NCI-H345 treated with DMSO at 0.1 percent for 48 hours (cell line): ENCODE results near the gene RNF114.
A peak's percentile ranks its signal among the peaks of the same experiment; 100 is the strongest.
"Not testable (repeated sequence)": the region's sequence is repeated elsewhere in the genome, so short reads cannot be mapped to it uniquely, and the experiment has no call there.

Experiments
- DNase-seq: peaks from one replicate; lab custom pipeline; 2025; ENCODE audit not compliant: unreplicated experiment; lab: John Stamatoyannopoulos, UW

The RNF114 gene

DNA sequence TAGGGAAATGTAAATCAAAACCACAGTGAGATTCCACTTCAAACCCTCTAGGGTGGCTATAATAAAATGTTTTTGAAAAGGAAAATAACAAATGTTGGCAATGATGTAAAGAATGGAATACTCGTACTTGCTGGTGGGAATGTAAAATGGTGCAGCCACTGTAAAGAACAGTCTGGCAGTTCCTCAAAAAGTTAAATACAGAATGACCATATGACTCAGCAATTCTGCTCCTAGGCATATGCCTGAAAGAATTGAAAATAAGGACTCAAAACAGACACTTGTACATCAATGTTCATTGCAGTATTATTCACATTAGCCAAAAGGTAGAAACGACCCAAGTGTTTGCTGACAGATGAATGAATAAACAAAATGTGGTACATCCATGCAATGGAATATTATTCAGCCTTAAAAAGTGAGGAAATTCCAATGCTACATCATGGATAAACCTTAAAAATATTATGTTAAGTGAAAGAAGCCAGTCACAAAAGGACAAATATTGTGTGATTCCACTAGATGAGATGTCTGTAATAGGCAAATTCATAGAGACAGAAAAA, 10.2 kb upstream of the RNF114 start:
- no peak for DNase-seq

DNA sequence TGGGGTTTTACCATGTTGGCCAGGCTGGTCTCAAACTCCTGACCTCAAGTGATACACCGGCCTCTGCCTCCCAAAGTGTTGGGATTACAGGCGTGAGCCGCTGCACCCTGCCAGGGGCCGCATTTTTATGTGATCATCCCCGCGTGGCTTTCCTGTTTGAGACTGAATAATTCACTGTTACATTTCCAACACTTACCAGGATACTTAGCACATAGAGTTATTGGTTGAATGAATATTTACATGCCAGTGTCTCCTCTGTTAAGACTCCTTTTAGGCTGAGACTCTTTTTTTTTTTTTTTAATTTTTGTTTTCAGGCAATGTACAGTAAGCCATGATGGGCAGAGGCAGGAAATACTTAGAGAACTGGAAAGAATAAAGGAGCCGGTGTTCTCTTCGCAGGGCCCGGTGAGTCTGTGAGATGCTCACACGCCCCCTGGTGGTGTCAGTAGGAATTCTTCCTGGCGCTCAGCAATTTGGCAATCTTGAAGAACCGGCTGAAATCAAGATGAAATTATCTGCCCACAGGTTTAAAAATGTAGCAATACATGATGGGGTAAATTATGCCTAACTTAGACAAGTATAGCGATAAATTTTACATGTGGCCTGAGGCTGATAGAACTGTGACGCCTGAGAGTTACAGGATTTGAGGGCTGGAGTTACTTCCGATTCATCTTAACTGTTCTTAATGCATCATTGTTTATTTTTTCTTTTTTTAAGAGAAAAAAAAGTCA, 7.6 kb upstream of the RNF114 start:
- DNase-seq, result peak; percentile 78

DNA sequence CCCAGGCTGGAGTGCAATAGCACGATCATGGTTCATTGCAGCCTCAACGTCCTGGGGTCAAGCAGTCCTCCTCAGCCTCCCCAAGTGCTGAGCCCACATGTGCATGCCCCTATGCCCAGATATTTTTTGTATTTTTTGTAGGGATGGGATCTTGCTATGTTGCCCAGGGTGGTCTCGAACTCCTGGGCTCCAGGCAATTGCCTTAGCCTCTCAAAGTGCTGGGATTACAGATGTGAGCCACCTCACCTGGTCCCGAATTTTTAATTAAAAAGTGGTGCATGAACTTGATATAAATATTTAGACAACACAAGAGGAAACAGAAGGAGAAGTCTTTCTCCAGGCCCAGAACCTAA, 7.1 kb upstream of the RNF114 start:
- no peak for DNase-seq

DNA sequence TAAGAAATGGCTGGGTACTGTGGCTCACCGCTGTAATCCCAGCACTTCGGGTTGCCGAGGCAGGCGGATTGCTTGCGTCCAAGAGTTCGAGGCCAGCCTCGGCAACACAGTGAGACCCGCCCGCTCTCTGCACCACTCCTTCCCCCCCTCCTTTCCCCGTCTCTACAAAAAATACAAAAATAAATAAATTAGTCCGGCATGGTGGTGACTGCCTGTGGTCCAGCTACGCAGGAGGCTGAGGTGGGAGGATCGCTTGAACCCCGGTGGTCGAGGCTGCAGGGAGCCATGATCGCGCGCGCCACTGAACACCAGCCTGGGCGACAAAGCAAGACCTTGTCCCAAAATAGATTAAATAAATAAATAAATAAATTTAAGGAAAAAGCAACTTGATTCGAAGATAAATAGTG, 448 bp upstream of the RNF114 start:
- no peak for DNase-seq

DNA sequence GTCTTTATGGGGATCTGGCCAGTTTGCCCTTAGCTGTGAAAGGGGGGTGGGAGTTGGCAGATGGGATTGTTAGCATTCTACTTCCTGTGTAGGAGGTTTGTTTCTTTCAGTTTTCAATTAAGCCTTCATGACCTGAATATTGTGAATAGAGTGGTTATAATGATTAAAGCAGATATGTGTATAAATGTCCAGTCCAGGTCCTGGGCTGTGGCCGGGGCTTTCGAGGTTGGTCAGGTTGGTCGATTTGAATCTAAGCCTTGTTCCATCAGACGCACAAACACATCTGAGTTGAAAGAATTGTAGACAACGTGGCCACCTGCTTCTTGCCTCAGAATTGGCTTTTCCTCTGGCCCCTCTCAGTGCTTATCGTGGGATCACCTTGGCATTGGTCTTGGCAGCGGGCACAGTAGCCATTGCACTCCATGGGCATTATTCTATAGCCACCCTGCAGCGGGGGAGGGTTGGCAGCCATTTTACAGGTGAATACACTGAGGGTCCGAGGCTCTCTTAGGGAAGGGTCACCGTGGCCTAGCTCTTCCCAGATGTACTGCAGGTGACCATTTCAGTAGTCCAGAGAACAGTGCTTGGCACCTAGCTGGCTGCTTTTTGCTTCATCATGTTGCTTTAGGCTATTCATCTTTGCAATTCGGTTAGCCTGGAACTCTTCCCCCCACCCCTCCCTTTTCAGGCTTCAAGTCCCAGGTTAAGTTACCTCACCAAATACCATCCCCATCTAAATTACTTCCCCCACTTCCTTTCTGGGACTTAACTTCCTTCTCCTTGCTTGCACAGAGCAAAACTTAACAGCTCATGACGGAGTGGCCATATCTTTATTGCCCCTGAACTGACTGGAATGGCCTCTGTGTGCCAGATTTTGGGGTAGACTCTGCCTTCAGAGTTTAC, 1.1 kb downstream of the RNF114 start:
- no peak for DNase-seq

DNA sequence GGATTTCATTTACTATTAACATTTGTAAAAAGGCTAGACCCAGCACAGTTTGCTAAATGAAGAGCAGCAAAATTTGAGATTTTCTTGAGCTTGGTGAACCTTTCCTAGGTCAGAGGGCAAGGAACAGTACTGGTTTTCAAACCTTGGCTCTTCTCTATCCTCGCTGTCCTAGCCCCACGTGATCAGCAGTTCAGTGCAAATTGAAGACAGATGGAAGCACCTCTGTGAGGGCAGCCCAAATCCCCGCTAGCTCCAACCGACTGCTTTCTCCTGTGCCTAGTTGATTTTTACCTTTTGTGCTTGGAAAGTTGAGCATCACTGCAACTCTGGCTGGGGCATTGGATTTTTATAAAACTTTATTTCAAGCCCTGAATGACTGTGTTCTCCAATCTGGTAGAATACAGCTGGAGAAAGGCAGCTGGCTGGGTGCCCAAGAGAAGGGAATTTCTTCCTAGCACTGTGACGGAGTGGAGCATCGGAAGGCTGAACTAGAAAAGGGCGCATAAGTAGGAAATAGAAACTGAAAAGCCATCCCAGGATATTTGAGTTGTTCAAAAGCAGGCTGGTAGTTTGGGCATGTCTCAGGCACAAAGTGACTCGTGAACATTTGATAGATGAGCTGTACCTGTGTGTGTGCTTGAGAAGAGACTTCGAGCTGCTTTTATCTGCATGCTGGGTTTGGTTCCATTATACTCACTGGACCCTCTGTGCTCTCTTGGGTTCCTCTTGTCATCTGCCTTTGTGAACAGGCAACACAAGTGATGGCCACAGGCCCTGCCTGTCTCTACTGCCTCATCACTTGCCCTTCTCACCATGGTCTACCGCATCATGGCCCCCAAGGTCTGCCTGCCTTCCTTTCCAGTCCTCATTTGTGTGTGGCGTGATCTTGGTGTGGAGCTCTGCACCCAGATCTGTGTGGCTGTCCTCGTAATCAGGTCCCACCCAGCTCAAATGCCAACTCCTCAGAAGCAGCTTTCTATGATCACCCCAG, 2.3 kb downstream of the RNF114 start:
- no peak for DNase-seq

DNA sequence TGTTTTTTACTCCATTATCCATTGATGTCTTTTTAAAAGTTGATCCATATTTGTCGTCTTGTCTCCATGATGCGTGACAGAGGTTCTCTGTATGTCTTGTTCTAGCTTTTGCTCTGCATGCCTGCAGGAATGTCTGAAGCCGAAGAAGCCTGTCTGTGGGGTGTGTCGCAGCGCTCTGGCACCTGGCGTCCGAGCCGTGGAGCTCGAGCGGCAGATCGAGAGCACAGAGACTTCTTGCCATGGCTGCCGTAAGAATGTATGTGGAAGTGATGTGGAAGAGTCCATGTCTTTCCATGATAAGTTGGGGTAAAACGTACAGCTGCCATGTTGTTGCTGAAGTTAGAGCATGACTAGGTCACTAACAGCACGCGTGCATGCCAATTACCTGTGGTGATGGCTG, 5.3 kb downstream of the RNF114 start:
- DNase-seq, result no peak

DNA sequence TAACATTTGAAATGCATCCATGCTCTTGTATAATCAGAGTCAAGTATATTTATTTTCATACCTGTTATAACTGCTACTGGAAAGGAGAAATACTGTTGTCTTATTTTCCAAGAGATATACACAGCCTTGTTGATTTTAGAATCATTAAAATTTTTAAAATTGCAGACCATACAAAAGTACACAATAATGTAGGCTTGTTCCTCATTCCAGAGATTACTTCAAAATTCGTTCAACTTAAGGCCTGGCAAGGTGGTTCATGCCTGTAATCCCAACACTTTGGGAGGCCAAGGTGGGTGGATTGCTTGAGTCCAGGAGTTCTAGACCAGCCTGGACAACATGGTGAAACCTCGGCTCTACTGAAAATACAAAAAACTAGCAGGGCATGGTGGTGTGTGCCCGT, 6.1 kb downstream of the RNF114 start:
- no peak for DNase-seq

DNA sequence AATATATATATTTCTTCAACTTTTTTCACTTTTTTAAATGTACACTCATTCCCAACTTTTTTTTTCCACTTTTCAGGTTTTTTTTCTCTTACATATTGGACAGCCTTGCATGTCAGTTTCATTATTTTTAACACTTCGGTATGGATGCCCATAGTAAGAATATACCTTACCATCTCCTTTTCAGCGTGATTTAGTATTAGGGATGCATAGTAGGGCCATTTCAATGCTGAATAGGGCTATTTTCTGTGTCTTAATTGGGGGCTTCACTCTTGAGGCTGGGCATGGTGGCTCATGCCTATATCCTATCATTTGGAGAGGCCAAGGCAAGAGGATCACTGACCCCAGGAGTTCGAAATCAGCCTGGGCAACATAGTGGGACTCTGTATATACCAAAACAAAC, 6.7 kb downstream of the RNF114 start:
- no peak for DNase-seq

DNA sequence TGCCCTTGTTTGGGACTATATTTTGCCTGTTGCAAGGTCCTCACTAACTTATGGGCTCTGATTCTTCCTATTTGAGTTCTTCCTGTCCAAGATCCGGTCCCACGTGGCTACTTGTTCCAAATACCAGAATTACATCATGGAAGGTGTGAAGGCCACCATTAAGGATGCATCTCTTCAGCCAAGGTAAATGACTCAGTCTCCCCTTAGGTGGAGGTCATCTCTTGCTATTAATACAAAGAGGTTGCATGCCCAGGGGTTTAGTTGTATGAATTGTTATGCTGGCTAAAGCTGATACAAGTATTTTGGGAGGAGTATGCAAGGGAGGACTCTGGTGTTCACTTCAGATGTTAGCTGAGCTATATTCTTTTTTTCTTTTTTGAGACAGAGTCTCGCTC, 9.1 kb downstream of the RNF114 start:
- no peak for DNase-seq

DNA sequence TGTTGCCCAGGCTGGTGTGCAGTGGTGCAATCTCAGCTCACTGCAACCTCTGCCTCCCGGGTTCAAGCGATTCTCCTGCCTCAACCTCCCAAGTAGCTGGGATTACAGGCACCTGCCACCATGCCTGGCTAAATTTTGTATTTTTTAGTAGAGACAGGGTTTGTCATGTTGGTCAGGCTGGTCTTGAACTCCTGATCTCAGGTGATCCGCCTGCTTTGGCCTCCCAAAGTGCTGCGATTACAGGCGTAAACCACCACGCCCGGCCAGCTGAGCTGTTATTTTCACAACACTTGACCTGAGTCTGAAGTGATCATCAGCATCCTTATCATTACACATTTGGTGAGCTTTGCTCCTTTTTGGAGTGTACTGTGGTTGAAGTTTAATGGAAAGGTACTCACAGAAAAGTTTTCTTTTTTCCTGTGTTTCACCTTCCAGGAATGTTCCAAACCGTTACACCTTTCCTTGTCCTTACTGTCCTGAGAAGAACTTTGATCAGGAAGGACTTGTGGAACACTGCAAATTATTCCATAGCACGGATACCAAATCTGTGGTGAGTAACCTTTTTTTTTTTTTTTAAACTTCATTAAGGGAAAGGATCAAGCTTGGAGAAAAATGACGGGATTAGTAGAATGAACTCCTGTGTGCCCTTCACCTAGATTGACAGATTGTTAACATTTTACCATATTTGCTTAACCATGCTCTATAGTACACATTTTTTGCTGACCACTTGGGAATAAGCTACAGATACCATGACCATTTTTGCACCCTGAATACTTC, 9.7 kb downstream of the RNF114 start:
- DNase-seq, result no peak

DNA sequence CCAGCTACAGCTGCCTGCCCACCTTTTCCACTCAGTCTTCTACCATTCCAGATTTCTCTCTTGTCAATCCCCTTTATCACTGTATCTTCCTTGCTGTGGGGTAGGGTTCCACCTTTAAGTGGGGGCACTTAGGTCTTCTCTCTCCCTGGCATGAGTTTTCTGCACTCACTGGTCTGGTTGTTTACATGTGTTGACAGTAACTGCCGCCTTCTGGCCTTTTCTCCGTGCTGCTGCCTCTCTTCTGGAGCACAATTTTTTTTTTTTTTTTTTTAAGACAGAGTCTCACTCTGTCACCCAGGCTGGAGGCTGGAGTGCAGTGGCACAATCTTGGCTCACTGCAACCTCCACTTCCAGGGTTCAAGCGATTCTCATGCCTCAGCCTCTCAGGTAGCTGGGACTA, 12.0 kb downstream of the RNF114 start:
- no peak for DNase-seq

DNA sequence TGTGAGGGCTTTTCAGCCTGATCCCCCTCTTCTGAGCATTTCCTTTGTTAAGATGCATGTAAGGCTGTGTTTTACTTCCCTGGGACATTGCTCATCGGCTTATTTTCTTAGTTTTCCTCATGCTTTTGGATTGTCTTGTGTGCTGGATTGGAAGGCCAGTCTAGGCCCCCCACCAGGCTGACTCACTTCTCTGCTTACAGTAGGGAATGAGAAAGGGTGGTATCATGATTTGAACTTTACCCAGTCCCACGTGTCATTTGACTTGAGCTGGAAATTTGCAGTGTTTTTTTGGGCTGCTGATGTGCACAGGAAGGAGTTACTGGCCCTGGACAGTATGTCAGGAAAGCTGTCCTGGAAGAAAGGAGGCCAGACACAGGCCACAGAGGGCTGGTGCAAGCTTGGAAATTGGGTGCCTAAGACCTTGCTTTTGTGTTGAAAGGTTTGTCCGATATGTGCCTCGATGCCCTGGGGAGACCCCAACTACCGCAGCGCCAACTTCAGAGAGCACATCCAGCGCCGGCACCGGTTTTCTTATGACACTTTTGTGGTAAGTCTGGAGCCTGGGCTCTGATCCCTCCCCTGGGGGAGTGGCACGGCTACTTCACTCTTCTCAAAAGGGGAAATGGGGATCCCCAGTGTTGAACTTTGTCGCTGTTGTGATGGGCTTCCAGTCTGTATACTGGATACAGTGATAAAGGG, 12.8 kb downstream of the RNF114 start:
- DNase-seq, result no peak

DNA sequence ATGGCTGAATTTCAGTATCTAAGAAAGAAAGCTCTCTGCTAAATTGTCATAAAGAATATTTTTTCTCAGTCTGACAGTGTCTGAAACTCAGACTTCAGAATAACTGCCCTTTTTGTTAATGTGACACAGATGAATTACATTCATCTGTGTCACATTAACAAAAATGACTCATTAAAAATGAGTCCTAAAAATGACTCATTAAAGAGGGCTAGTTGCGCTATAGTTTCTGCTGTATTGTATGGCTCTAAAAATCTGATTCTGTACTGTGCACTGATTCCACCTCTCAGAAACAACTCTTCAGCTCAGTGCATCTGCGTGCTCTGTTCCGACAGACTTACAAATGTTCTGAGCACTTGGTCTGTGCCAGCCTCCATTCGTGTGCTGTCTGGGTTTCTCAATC, 15.0 kb downstream of the RNF114 start:
- DNase-seq, result no peak

DNA sequence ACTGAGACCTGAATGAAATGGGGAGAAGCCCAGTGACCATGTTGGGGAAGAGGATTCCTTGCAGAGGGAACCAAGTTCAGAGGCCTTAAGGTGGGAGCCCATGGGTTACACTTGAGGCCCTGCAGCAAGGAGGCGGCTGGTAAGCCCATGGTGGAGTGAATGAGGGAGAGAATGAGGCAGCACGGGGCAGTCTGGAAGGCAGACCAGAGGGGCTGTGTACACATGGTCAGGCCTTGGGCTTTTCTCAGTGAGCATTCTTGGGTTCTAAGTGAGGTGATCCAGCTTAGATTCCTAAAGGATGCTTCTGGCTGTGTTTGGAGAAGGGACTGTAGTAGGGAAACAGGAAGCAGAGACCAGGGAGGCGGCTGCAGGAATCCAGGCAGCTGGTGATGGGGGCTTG, 19.0 kb downstream of the RNF114 start:
- DNase-seq, result no peak

DNA sequence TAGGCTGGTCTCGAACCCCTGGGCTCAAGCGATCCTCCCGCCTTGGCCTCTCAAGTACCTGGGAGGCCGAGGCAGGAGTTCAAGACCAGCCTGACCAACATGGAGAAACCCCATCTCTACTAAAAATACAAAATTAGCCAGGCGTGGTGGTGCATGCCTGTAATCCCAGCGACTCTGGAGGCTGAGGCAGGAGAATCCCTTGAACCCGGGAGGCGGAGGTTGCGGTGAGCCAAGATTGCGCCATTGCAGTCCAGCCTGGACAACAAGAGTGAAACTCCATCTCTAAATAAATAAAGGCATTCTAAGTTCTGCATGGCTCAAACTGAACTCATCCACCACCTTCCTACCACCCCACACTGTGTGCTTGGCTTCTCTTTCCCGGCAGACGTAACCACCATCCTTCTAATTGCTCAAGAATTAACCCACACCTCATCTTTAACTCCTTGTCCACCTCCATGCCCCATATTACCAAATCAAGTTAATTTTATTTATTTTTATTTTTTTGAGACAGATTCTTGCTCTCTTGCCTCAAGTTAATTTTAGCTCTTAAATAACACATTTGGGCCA, 19.7 kb downstream of the RNF114 start:
- not testable (repeated sequence) for DNase-seq

DNA sequence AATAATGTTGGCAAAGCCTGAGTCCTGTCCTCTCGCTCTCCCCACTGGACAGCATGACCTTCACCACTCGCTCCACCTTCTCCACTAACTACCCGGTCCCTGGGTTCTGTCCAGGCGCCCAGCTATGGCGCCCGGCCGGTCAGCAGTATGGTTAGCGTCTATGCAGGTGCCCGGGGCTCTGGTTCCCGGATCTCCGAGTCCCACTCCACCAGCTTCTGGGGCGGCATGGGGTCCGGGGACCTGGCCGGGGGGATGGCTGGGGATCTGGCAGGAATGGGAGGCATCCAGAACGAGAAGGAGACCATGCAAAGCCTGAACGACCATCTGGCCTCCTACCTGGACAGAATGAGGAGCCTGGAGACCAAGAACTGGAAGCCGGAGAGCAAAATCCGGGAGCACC, 20.5 kb downstream of the RNF114 start:
- DNase-seq, result no peak

DNA sequence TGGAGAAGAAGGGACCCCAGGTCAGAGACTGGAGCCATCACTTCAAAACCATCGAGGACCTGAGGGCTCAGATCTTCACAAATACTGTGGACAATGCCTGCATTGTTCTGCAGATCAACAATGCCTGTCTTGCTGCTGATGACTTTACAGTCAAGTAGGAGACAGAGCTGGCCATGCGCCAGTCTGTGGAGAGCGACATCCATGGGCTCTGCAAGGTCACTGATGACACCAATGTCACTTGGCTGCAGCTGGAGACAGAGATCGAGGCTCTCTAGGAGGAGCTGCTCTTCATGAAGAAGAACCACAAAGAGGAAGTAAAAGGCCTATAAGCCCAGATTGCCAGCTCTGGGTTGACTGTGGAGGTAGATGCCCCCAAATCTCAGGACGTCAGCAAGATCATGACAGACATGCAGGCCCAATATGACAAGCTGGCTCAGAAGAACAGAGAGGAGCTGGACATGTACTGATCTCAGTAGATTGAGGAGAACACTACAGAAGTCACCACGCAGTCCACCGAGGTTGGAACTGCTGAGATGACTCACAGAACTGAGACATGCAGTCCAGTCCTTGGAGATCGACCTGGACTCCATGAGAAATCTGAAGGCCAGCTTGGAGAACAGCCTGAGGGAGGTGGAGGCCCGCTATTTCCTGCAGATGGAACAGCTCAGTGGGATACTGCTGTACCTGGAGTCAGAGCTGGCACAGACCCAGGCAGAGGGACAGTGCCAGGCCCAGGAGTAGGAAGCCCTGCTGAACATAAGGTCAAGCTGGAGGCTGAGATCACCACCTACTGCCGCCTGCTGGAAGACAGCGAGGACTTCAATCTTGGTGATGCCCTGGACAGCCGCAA, 21.1 kb downstream of the RNF114 start:
- DNase-seq, result not testable (repeated sequence)
